K562 (cell line): ENCODE measurements around the gene OXLD1.

Experiments used
- ATF6 ChIP-seq: sonication (generic); formaldehyde crosslinking; IDR thresholded peaks from 2 replicates; pipeline ENCODE4 v1.4.0; 2020; ENCODE audit warnings: mild to moderate bottlenecking, missing genetic modification reagents
- CTCF ChIP-seq, 3 experiments: IDR thresholded peaks in 2 of 3; conservative IDR thresholded peaks in 1 of 3; 2 replicates each; pipeline ENCODE4 v1.5.1; 2011 to 2012; ENCODE audit warnings: low read length in 3 of 3, mild to moderate bottlenecking in 3 of 3, control low read depth in 2 of 3, improper control_type of control experiment in 1 of 3, inconsistent platforms in 1 of 3, low read depth in 1 of 3, mixed read lengths in 1 of 3, moderate library complexity in 1 of 3; ENCODE audit not compliant: insufficient read depth in 2 of 3
- PATZ1 ChIP-seq: fragments of 250-450 bp; sonication (Bioruptor Pico); IDR thresholded peaks from 2 replicates; pipeline ENCODE4 v1.5.0; 2020; ENCODE audit warnings: mild to moderate bottlenecking, borderline replicate concordance
- POLR2A ChIP-seq: fragments of 450-650 bp; conservative IDR thresholded peaks from 2 replicates; pipeline ENCODE4 v1.6.1; 2016
- RBBP5 ChIP-seq: fragments of 200-600 bp; sonication (generic); IDR thresholded peaks from 2 replicates; pipeline ENCODE4 v1.6.1; 2012; ENCODE audit warnings: borderline replicate concordance, mild to moderate bottlenecking, low read length, control low read depth, inconsistent platforms; ENCODE audit not compliant: insufficient read depth, poor library complexity, severe bottlenecking
- SREBF1 ChIP-seq: fragments of 150-350 bp; IDR thresholded peaks from 2 replicates; pipeline ENCODE4 v1.6.1; 2014; ENCODE audit warnings: antibody characterized with exemption, low read depth, low read length, borderline replicate concordance
- TCF7 ChIP-seq: sonication (generic); IDR thresholded peaks from 2 replicates; pipeline ENCODE4 v1.6.1; 2016; ENCODE audit warnings: antibody characterized with exemption, borderline replicate concordance

- TF ChIP-seq SREBF1 (no peak), CTCF (IDR thresholded peaks at IDR 0.05 in 2 of 3, conservative IDR thresholded peaks at IDR 0.05 in 1 of 3; ENCODE audit: insufficient read depth in 2 of 3, low read depth in 1 of 3, low read length in 3 of 3) (no peak), POLR2A (no peak), PATZ1 (CRISPR knock-in tag) (no peak), ATF6 (no peak), TCF7 (no peak), RBBP5 (no peak)
Measured at GRCh38 chr17:81662002-81662401, 4.4 kb downstream of the OXLD1 start.
